ENCODE data around the gene TTI1. TPM values are rescaled to one million over a fixed set of nuclear protein-coding genes. Genes with fewer than 3 reads are reported as not detected.
A peak's percentile ranks its signal among the peaks of the same experiment; 100 is the strongest.

The TTI1 gene
- total RNA-seq, 1 experiment from 2014 or later, result 37.4 TPM

- H3K18ac ChIP-seq (ENCODE audit: insufficient read length, low read depth, low read length), result no peak overlapping the region
- H2BK5ac ChIP-seq (ENCODE audit: insufficient read length, low read length), result no peak overlapping the region
- H3K27me3 ChIP-seq (ENCODE audit: insufficient read depth, low read length), result no peaks in the 10 kb centered on the region
- Mint-ChIP-seq H3K27ac (peak overlapping the region in 2 of 3 experiments; percentile 6 to 86; a peak in 3 of 7 replicates), H3K4me1 (peaks cover 15 to 16% of the 10 kb centered on the region in 2 experiments), H3K4me3 (no peak overlapping the region), H3K9me3 (no peaks in the 10 kb centered on the region), H3K36me3 (ENCODE audit: insufficient read depth in 1 of 3, low read depth in 3 of 3) (peaks cover 15 to 61% (median 49%) of the 10 kb centered on the region in 3 experiments; a peak in 6 of 7 replicates), H3K27me3 (ENCODE audit: low read depth) (no peaks in the 10 kb centered on the region)
- no peak overlapping the region for H3K4ac ChIP-seq (ENCODE audit: low read depth, low read length)
- no peaks in the 10 kb centered on the region for H4K20me1 ChIP-seq (ENCODE audit: control insufficient read depth, insufficient read depth, insufficient read length)
- WGBS (ENCODE audit: extremely low coverage, insufficient read length, low lambda C conversion rate), result no CpG with 5 or more reads among the region's 3 CpGs
- no peak overlapping the region for H3T11ph ChIP-seq (ENCODE audit: low read length)
- no peak overlapping the region for H2BK12ac ChIP-seq (ENCODE audit: insufficient read length, low read depth, low read length)
- no peak overlapping the region for H3K27ac ChIP-seq (ENCODE audit: insufficient read length, low read depth, low read length)
- H3K79me1 ChIP-seq (ENCODE audit: insufficient read depth, low read depth, low read length, poor library complexity, severe bottlenecking), result no peaks in the 10 kb centered on the region
- DNase-seq, result no peak
- no peak overlapping the region for H3K14ac ChIP-seq (ENCODE audit: insufficient read depth, low read length)
- H4K8ac ChIP-seq (replicated peaks; ENCODE audit: insufficient read length, low read depth, low read length), result no peak overlapping the region
- no peak overlapping the region for H3K4me2 ChIP-seq (ENCODE audit: insufficient read depth, insufficient read length, low read length)
- H2AK5ac ChIP-seq (ENCODE audit: insufficient read length, low read length), result no peak overlapping the region
- no peaks in the 10 kb centered on the region for H3K9me3 ChIP-seq (ENCODE audit: control insufficient read depth, low read depth, low read length)
- no peak overlapping the region for H2BK15ac ChIP-seq (ENCODE audit: low read depth, low read length)
- H3K79me2 ChIP-seq (ENCODE audit: insufficient read depth, low read length), result peaks cover 5% of the 10 kb centered on the region; the same call in 1 of the 2 replicates
- TF ChIP-seq CTCF (conservative IDR thresholded peaks at IDR 0.05), result no peak
- no peak overlapping the region for H3K9ac ChIP-seq (ENCODE audit: extremely low read depth, insufficient read length, low read length)
- H2AFZ ChIP-seq (ENCODE audit: low read length), result no peak overlapping the region
- no peak overlapping the region for H2BK120ac ChIP-seq (ENCODE audit: low read depth, low read length, poor library complexity, severe bottlenecking)
- H3K23ac ChIP-seq (ENCODE audit: insufficient read length, low read depth, low read length), result no peak overlapping the region
- H3K4me1 ChIP-seq (ENCODE audit: insufficient read depth, low read length), result peaks cover 4% of the 10 kb centered on the region; the same call in 1 of the 2 replicates
- H3K23me2 ChIP-seq (ENCODE audit: insufficient read length, low read depth, low read length, poor library complexity, severe bottlenecking), result no peaks in the 10 kb centered on the region
- no peak overlapping the region for H4K91ac ChIP-seq (ENCODE audit: insufficient read length, low read depth, low read length)
- H4K5ac ChIP-seq (ENCODE audit: insufficient read length, low read depth, low read length), result no peak overlapping the region
- no peak overlapping the region for H3K56ac ChIP-seq (ENCODE audit: insufficient read length, low read depth, low read length)
- H2BK20ac ChIP-seq (ENCODE audit: low read depth, low read length, poor library complexity, severe bottlenecking), result no peak overlapping the region
These were observed 11.4 kb upstream of the TTI1 start for GRCh38 chr20:38044685-38045084.

Data from H9 (cell line).